Measurements from ENCODE around the gene PRELID1.

DNA sequence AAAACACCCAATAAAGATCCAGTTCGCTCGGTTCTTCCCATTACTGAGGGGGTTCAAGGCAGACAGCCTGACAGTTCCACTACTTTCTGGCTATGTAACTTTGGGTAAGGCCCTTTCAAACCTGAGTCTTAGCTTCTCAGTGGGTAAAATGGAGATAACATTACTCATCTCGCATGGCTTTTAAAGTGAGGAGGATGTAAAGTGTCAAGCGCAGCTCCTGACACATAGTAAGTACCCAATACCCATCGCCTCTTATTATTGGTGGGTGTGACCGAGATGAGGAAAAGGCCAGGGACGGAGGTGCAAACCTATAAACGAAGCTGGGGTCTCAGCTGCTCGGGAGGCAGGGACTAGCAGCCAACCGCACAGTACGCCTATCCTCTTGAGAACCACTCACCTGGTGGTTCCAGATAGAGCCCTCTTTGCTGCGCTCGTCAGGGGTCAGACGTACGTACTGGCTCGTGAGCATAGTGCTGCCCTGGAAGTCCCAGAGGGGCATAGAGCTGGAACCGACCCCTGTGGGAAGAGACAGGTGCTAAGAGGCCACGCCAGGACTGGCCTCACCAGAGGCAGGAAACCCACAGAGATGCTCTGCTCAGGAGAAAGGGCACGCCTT, 47.3 kb downstream of the PRELID1 start:
- TF ChIP-seq, protein P1, sequence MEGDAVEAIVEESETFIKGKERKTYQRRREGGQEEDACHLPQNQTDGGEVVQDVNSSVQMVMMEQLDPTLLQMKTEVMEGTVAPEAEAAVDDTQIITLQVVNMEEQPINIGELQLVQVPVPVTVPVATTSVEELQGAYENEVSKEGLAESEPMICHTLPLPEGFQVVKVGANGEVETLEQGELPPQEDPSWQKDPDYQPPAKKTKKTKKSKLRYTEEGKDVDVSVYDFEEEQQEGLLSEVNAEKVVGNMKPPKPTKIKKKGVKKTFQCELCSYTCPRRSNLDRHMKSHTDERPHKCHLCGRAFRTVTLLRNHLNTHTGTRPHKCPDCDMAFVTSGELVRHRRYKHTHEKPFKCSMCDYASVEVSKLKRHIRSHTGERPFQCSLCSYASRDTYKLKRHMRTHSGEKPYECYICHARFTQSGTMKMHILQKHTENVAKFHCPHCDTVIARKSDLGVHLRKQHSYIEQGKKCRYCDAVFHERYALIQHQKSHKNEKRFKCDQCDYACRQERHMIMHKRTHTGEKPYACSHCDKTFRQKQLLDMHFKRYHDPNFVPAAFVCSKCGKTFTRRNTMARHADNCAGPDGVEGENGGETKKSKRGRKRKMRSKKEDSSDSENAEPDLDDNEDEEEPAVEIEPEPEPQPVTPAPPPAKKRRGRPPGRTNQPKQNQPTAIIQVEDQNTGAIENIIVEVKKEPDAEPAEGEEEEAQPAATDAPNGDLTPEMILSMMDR (IDR thresholded peaks at IDR 0.05) = no peak
- no peak for TF ChIP-seq POLR2A (IDR thresholded peaks at IDR 0.05)
